Urothelium cell line (cell line): Measurements from ENCODE around the gene CACNA1A.
"Not testable (repeated sequence)": the region's sequence is repeated elsewhere in the genome, so short reads cannot be mapped to it uniquely, and the experiment has no call there.

ENCODE experiments used
- DNase-seq: peaks from one replicate; pipeline ENCODE4 v3.0.0; 2011; ENCODE audit warnings: low spot score, mixed read lengths
- FAIRE-seq: peaks from 2 replicates; lab custom pipeline; 2011; peaks lifted over from hg19 to GRCh38; lab: Jason Lieb, UNC

Gene CACNA1A

DNA sequence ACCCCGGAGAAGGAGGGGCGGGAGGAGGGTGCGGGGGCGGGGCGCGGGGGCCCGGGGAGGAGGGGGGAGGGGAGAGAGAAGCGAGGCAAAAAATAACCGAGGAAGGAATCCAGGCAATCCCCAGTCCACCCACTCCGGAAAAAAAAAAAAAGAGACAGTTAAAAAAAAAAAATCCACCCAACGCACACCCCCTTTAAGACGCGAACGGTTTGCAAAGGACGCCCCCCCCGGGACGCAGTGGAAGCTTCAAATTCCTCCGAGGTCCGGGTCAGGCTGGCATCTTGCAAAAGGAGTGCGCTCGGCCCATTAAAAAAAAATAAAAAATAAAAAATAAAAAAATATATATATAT lies at the start of gene CACNA1A:
TSS of gene CACNA1A (minus strand) at position 9 of the 350 bp plus-strand sequence. CDS start 255 bp downstream, outside the sequence.
- DNase-seq (peak; percentile 57), FAIRE-seq (no peak)

DNA sequence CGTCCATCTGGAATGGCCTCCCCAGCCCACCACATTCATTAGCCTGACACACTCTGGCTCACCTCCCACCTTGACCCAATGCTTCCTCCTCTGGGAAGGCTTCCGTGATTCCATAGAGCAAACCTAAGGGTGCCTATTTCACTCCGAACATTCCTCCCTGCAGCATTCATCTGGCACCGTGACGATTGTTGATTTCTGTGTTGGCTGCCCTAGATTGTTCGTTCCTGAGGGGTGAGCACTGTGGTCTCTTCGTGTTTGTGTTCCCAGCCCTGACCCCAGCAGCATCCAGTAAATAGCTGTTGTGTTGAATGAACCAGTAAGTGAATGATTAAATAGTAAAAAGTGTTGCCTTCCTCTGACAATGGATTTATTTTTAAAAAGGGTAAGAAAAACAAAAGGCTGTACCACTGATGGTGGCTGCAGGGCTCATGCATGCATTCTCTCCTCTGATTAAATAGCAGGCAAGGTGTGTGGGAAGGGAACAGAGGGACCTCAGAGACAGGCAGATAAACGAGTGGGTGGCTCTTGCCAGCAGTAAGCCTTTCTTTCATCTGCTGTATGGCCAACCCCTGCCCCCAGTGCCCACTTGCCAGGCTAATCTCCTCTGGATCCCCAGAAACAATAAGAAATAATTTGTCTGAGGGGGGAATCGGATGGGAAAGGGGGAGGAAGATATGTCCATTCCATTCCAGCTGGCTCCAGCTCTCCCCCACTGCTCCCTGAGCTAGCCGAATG lies 48.4 kb upstream of the CACNA1A start:
- no peak for FAIRE-seq
- DNase-seq, result no peak

DNA sequence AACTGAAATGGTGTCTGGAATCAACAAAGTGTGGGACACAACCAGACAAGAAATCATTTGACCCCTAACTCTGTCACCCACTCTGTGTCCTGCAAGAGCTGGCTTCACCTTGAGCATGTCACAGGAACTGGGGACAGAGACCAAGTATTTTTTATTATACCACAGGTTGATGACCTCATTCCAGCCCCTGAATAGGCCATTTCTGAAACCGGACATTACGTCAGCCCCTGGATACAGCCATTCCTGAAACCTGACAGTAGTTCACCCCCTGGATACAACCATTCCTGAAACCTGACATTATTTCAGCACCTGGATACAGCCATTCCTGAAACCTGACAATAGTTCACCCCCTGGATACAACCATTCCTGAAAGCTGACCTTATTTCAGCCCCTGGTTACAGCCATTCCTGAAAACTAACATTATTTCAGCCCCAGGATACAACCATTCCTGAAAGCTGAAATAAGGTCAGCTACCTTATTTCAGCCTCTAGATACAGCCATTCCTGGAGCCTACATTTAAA lies 47.7 kb upstream of the CACNA1A start:
- no peak for FAIRE-seq

DNA sequence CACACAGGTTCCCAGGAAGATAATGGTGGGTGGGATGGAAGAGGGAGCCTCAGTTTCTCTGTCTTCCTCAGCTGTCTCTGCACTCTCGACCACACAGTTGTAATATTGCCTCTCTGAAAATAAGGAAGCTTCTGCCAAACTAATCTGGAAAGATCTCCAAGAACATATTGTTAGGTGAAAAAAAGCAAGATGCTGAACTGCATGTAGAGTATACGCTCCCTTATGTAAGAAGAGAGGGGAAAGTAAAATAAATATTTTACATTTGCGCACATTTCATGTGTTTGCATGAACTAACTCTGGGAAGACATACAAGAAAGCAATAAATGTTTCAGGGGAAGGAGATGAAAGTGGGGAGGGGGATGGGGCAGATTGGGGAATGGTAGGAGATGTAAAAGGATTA lies 41.9 kb upstream of the CACNA1A start:
- DNase-seq (no peak), FAIRE-seq (no peak)

More for the DNA sequence above, 47.7 kb upstream of the CACNA1A start:
- DNase-seq, result no peak

DNA sequence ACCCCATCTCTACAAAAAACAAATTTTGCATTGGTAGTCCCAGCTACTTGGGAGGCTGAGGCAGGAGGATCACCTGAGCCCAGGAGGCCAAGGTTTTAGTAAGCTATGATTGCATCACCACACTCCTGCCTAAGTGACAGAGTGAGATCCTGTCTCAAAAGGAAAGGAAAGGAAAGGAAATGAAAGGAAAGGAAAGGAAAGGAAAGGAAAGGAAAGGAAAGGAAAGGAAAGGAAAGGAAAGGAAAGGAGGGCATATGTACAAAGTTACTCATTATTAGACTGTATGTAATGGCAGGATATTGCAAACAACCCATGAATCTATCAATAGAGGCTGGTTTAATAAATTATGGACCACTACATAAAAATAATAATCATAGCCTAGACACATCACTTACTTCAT lies 40.8 kb upstream of the CACNA1A start:
- FAIRE-seq (no peak), DNase-seq (no peak)

DNA sequence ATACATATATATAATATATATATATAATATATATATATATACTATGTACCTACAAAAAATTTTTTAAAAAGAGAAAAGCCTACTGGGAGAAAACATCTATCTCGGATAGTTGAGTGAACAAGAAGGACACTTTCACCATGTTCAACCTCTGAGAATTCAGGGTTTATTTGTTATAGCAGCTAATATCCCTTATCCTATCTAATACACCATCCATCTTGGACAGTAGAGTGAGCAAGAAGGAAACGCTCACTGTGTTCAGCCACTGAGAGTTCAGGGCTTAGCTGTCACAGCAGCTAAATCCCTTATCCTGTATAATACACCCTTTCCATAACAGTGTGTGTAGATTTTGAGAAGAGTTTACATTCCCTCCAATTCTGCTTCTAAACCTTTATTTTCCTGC lies 38.1 kb upstream of the CACNA1A start:
- no peak for FAIRE-seq
- no peak for DNase-seq

DNA sequence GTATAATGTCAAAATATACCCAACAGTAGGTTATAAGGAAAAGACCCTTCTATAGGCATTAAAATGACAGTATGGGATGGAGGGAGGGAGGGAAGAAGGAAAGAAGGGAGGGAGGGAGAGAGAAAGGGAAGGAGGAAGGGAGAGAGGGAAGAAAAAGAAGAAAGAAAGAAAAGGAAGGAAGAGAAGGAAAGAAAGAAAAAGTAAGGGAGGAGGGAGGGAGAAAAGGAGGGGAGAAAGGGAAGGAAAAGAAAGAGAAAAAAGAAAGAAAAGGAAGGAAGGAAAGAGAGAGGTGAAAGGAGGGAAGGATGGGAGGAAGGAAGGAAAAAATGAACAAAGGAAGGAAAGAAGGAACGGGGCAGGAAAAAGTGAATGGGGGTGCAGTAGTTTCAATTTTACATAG lies 35.3 kb upstream of the CACNA1A start:
- FAIRE-seq (no peak), DNase-seq (no peak)

DNA sequence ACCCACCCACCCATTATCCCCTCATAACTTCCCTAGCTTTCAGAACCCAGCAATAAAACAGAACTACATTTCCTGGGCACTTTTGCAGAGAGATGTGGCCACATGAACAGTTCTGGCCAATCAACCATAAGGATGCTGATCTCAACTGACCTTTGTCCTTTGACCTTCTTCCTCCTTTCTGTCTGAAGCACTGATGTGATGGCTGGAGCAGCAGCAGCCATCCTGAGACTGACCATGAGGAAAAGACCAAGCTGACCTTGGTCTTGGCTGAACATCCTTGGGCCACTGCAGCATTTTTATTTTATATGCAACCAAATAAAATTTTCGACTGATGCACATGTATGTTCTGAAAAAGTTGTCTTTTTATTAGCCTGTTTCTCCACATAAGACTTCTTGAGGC lies 33.1 kb upstream of the CACNA1A start:
- FAIRE-seq (no peak), DNase-seq (no peak)

DNA sequence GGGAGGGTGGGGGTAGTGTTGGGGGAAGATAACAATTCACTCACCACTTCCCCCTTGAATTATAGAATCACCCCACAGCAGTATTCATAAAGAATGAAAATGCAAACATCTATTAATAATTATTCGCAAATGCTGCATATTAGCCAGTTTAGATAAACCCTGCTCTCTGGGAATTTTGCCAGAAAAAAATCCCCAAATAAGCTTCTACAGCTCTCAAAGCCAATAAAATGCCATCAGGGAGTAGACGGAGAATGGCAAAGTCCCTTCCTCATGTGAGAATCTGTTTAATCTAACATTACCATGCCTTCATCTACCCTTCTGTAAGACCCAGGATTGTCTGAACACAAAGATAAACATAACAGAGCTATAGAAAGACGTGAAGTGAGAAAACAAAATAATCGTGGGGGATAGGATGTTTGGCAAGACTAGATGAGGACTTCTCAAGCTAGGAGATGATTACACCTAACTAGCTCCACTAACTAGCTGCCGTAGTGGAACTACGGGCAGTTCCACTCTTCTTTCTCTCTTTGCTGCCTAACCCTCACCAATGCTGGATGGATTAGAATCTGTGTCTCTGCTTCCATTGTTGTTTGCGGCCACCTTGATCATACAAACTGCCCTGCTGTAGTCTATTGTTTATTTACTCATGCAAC lies 32.4 kb upstream of the CACNA1A start:
- FAIRE-seq (no peak), DNase-seq (no peak)

DNA sequence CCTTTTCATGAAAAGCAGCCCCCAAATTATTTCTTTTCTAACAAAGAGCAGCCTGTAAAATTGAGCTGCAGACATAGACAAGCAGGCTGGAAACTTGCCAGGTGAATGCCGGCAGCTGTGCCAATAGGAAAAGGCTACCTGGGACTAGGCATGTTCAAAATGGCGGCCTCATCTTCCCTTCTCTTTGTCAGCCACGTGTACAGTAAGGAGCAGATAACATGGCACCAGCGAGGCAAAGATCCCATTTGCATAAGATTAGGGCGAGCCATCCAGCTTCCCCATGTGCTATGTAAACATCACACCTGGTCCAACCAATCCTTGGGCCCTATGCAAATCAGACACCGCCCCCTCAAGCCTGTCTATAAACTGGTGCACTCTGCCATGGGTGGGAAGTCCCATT lies 31.2 kb upstream of the CACNA1A start:
- no peak for FAIRE-seq
- no peak for DNase-seq

DNA sequence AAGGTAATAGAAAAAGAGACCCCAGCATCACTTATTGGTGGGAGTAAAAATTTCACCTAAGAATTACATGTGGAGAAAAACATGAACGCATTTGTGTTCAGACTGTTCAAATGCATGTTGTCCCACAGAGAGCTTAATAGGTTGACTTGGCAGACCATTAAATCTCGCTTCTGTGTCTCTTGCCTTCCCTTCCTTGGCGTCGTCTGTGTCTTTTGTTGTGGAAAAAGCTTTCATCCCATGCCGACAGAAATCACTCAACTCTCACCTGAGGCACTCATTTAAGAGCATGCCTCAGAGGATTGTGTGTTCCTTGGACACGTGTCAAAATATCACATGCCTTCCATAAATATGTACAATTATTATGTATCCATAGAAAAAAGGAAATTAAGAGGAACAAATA lies 24.4 kb upstream of the CACNA1A start:
- DNase-seq (no peak), FAIRE-seq (no peak)

DNA sequence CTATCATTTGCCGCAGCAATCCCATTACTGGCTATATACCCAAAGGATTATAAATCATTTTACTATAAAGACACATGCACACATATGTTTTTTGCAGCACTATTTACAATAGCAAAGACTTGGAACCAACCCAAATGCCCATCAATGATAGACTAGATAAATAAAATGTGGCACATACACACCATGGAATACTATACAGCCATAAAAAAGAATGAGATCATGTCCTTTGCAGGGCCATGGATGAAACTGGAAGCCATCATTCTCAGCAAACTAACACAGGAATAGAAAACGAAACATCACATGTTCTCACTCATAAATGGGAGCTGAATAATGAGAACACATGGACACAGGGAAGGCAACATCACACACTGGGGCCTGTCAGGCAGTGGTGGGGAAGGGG lies 23.4 kb upstream of the CACNA1A start:
- not testable (repeated sequence) for FAIRE-seq, DNase-seq

DNA sequence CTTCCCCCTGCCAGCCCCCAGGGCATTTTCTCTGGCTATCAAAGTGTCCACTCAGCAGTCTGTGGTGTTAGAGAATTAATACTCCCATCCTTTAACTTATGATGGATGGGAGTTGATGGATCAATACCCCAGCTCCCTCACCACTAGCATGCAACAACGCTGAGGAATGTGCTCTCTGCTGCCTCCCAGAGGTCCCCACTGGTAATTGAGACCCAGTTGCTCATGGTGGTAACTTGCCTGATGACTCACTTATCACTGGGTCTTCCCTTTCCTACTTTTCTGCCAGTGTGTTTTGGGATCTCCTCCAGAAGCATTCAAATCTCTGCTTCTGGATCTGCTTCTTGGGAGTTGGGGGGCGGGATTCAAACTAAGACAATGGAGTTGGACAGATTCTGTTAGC lies 20.3 kb upstream of the CACNA1A start:
- no peak for DNase-seq
- no peak for FAIRE-seq

DNA sequence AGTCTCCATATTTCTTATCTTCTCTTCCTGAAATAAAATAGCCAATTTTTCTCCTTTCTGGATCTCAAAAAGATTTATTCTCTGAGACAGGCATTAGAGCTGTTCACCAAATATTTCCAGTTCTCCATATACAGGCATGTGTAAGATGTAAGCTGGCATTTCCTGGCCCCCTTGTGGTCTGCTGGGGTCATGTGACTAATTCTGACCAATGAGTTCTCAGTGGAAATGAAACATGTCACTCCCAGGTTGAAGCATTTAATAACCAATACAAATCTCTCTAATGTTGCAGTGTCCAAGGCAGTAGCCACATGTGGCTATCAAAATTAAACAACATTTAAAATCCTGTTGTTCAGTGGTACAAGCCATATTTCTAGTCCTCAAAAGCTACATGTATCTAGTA lies 14.8 kb upstream of the CACNA1A start:
- no peak for FAIRE-seq
- DNase-seq, result no peak

DNA sequence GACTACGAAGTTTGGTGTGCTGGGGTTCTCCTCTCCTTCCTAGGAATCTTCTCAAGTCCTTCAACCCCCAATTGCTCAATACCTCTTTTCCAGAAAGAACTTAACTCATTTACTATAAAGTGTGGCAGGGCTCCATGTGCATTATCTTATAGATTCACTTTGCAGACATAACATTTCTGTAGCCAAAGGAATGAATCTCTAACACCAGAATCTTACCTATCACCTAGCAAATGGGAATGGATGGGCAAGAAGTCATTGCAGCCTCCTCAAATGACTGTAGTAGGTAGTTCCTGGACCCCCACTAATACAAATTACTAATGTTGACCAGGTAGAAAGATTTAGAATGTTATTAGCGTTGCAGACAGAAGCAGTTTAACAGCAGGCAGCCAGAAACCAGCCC lies 5.7 kb upstream of the CACNA1A start:
- DNase-seq, result no peak
- FAIRE-seq, result no peak

DNA sequence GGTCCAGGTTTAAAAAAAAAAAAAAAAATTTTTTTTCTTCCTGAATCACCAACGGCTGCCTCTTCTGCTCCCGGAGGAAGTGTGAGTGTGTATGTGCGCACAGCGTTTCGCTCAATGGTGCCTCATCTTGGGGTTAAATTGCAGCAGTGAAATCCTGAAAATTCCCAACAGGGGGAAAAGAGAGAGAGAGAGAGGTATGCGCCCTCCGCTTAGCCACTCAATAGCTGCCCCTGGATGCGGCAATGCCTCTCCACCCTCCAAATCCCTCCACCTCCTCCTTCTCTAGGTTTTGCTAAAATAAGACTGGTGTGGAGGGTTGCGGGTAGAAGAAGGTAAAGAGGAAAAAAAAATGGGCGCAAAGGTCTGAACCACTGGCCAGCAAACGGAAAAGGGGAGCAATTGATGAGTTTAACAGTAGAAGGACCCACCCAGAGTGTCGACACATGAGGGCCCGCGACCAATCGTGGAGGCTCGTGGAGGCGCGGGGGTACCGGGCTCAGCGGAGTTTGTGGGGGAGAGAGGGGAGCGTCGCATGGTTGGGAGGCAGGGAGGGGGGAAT lies 853 bp upstream of the CACNA1A start:
- DNase-seq (peak; percentile 26), FAIRE-seq (no peak)

DNA sequence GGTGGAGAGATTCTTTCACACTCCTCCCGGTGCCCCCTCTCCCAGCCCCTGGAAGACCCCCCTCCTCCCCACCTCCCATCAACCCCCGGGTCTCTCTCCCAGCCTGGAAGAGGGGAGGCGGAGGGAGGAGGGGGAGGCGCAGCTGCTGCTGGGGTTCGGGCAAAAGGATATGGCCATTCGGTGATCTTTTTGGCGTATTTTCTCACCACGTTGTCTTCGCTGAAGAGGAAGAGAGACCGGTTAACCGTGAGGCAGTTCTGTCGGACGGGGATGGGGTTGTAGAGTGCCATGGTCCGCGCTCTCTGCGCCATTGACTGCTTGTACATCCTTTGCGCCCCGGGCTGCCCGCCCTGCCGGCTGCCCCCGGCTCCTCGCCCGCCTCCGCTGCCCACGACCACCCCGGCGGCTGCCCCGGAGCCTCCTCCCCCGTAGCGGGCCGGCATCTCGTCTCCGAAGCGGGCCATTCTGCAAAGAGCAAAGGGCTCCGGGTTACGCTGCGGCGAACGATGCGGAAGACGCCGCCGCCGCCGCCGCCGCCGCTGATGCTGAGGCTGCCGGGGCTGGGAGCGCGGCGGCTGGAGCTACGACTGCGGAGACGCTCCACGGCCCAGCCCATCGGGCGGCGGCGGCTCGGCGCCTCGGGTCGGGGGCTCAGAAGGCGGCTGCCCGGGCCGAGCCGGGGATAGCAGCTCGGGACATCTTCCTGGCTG lies 363 bp downstream of the CACNA1A start:
- DNase-seq, result no peak
- no peak for FAIRE-seq

DNA sequence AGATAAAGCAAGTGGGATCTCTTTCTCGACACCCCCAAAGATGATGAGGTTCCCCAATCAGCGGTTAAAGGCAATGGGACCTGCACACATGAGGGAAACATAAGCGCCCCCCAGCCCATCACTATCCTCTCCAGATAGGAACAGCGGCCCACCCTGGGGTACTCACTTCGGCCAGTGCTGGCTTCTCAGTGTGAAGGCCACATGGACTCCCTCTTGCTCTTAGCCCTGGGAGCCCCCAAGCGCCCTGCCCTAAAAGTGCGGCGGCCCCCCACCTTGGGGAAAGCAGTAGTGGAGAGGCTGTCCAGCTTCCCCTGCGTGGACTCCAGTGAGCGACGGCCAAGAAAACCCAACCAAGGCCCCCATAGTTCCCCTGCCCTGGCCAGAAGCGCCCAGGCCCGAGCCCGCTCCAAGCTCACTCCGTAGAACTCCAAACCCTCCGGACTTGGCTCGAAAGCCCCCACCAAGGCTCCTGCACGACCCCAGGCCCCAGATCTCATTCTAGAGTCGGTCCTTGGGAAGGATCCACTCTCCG lies 1.0 kb downstream of the CACNA1A start:
- DNase-seq (no peak), FAIRE-seq (no peak)

DNA sequence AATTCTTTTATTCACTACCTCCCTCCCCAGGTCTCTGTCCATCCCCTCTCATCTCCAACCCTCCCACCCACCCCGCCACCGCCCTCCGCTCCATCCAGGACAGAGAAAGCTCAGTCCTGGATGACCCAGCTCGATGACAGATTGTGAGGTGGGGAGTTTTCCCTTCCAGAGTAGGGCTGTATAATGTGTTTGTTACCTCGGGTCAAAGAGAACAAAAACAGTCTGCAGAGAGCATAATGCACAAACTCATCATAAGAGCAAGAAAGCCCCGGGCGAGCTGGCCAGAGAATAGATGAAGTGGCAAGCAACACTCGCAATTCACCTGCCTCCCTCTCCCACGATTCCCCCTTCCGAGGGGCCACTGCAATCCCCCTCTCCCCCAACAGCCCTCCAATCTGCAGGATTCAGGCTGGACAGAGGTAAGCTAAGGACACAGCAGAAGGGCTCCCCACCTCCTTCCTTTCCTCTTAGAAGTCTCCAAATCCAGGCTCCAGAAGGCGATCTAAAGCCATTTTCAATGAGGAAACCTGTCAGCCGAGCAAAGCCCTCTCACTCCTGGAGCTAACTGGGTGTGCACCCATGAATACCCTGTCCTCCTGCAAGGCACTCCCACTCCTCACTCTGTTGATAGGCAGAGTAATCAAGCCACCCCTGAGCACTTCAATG lies 2.6 kb downstream of the CACNA1A start:
- no peak for FAIRE-seq
- DNase-seq, result no peak

DNA sequence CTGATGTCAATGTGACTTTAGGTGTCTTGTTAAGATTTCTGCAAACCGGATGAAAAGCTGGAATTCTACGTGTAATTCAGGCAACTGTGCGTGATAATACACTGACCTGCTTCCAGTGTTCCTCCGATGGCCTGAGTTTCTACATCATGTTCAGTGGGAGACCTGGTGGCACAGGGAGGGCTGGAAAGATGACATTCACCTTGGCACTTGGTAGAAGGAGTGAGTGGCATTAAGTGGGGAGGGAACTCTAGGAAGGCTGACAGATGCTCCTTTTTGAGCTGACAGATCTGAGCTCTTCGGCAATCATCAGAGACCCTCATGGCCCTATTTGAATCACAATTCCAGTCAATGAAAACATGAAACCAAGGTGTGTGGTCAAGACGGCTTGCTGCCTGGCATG lies 4.0 kb downstream of the CACNA1A start:
- DNase-seq, result no peak
- no peak for FAIRE-seq

DNA sequence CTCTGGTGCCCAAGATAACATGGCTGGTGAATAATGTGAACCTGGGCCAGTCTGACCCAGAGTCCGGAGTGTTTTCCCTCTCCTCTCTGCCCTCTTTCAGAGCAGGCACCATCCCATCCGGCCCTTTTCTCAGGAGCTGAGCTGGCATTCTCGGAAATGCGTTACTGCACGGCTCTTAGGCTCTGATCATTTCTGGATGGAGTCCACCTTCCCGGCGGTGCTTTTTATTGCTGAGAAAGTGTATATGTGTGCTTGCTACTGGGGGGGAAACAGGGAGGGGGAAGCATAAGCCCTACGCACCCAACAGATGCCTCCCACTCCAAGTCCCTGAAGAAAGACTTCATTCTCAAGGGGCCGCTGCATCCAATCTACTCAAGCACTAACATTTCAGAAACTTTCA lies 6.6 kb downstream of the CACNA1A start:
- no peak for FAIRE-seq
- no peak for DNase-seq
